ENCODE results near the gene CD6.

The CD6 gene

GRCh38 chr11:60924906-60925853 lies 46.3 kb upstream of the CD6 start:
- H3K4me3 ChIP-seq (ENCODE audit: low read depth, low read length), result peak overlapping the region; percentile 66
- TF ChIP-seq CTCF (IDR thresholded peaks at IDR 0.05; ENCODE audit: low read depth, low read length), result no peak
- in situ Hi-C loops (cut with HindIII; ENCODE audit: low sequenced_read_pairs), result no loop called here
- DNase-seq (ENCODE audit: low read depth, low spot score), result no peak

- H3K4me3 ChIP-seq (ENCODE audit: low read depth, low read length), result no peak overlapping the region
- in situ Hi-C loops (cut with HindIII; ENCODE audit: low sequenced_read_pairs), result no loop called here
- DNase-seq (ENCODE audit: low read depth, low spot score), result no peak
- TF ChIP-seq CTCF (IDR thresholded peaks at IDR 0.05; ENCODE audit: low read depth, low read length), result no peak
These were observed 45.6 kb upstream of the CD6 start for GRCh38 chr11:60925868-60926267.

GRCh38 chr11:60926500-60926899 lies 45.0 kb upstream of the CD6 start:
- no peak for DNase-seq (ENCODE audit: low read depth, low spot score)
- no peak overlapping the region for H3K4me3 ChIP-seq (ENCODE audit: low read depth, low read length)
- in situ Hi-C loops (cut with HindIII; ENCODE audit: low sequenced_read_pairs), result no loop called here
- TF ChIP-seq CTCF (IDR thresholded peaks at IDR 0.05; ENCODE audit: low read depth, low read length), result no peak

GRCh38 chr11:60927061-60927592 lies 44.4 kb upstream of the CD6 start:
- TF ChIP-seq CTCF (IDR thresholded peaks at IDR 0.05; ENCODE audit: low read depth, low read length), result no peak
- DNase-seq (ENCODE audit: low read depth, low spot score), result no peak
- no peak overlapping the region for H3K4me3 ChIP-seq (ENCODE audit: low read depth, low read length)
- in situ Hi-C loops (cut with HindIII; ENCODE audit: low sequenced_read_pairs), result no loop called here

GRCh38 chr11:60927600-60927999 lies 43.9 kb upstream of the CD6 start:
- H3K4me3 ChIP-seq (ENCODE audit: low read depth, low read length), result no peak overlapping the region
- TF ChIP-seq CTCF (IDR thresholded peaks at IDR 0.05; ENCODE audit: low read depth, low read length), result no peak
- in situ Hi-C loops (cut with HindIII; ENCODE audit: low sequenced_read_pairs), result no loop called here
- DNase-seq (ENCODE audit: low read depth, low spot score), result no peak

GRCh38 chr11:60928563-60929001 lies 42.9 kb upstream of the CD6 start:
- in situ Hi-C loops (cut with HindIII; ENCODE audit: low sequenced_read_pairs), result no loop called here
- no peak overlapping the region for H3K4me3 ChIP-seq (ENCODE audit: low read depth, low read length)
- no peak for TF ChIP-seq CTCF (IDR thresholded peaks at IDR 0.05; ENCODE audit: low read depth, low read length)
- DNase-seq (ENCODE audit: low read depth, low spot score), result no peak
